Measurements from ENCODE around the gene KLRG1. TPM values are rescaled to one million over a fixed set of nuclear protein-coding genes. Genes with fewer than 3 reads are reported as not detected.
A peak's percentile ranks its signal among the peaks of the same experiment; 100 is the strongest.

Gene KLRG1
- total RNA-seq, 2 donors from 2014 or later, result 0.78 to 0.99 TPM

GRCh38 chr12:8947737-8948136 lies 41.6 kb upstream of the KLRG1 start:
- intact Hi-C loops (cut with DNase I), result no loop called here

GRCh38 chr12:8948701-8949341 lies 40.5 kb upstream of the KLRG1 start:
- Histone ChIP-seq H3K4me1 (peaks cover 25% of the 10 kb centered on the region), H3K27me3 (no peaks in the 10 kb centered on the region), H3K9me3 (no peaks in the 10 kb centered on the region), H3K27ac (peak overlapping the region; percentile 76 to 98 (median 95)), H3K4me3 (peak overlapping the region; percentile 82 to 83), H3K36me3 (replicated peaks in 1 of 2; ENCODE audit: insufficient read depth in 1 of 2, low read depth in 2 of 2) (peaks cover 0 to 5% of the 10 kb centered on the region in 2 donors)
- intact Hi-C loops (cut with DNase I), result no loop called here
- no peak for TF ChIP-seq CTCF (IDR thresholded peaks at IDR 0.05)
- TF ChIP-seq POLR2A (IDR thresholded peaks at IDR 0.05), result no peak
- ATAC-seq (no peak), DNase-seq (peak in 1 of 4 donors; percentile 3)
- WGBS, 2 donors, result 2 to 4% methylated on average over 14 to 15 of the region's 15 CpGs

More at GRCh38 chr12:8947737-8948136, 41.6 kb upstream of the KLRG1 start:
- Histone ChIP-seq H3K27ac (no peak overlapping the region), H3K36me3 (replicated peaks in 1 of 2; ENCODE audit: insufficient read depth in 1 of 2, low read depth in 2 of 2) (peaks cover 0 to 12% of the 10 kb centered on the region in 2 donors), H3K9me3 (no peaks in the 10 kb centered on the region), H3K4me3 (no peak overlapping the region), H3K27me3 (no peaks in the 10 kb centered on the region), H3K4me1 (peaks cover 25% of the 10 kb centered on the region)
- DNase-seq (no peak), ATAC-seq (no peak)
- TF ChIP-seq POLR2A (IDR thresholded peaks at IDR 0.05) (no peak), CTCF (IDR thresholded peaks at IDR 0.05) (no peak)

GRCh38 chr12:8949342-8950220 lies 39.8 kb upstream of the KLRG1 start, which contains the start of gene M6PR:
M6PR (minus strand) TSS chr12:8949645; CDS start chr12:8946404, 3,241 bp downstream.
- Histone ChIP-seq H3K4me1 (peaks cover 25% of the 10 kb centered on the region), H3K27me3 (no peaks in the 10 kb centered on the region), H3K36me3 (replicated peaks in 1 of 2; ENCODE audit: insufficient read depth in 1 of 2, low read depth in 2 of 2) (no peaks in the 10 kb centered on the region), H3K9me3 (no peaks in the 10 kb centered on the region), H3K4me3 (peak within 1 kb of the TSS; percentile 82 to 83), H3K27ac (peak within 1 kb of the TSS; percentile 76 to 98 (median 95))
- TF ChIP-seq POLR2A (IDR thresholded peaks at IDR 0.05) (peak; percentile 34 to 88 (median 86)), CTCF (IDR thresholded peaks at IDR 0.05) (peak; percentile 21 to 63 (median 52))
- DNase-seq, result peak; percentile 89 to 95 (median 91)
- ATAC-seq, result peak; percentile 96
- intact Hi-C loops (cut with DNase I), result loop anchor here (10.0 kb wide), 1 partner anchor 85 kb away; no protein-coding TSS in a partner anchor
- 0% methylated on average over 44 to 66 of the region's 66 CpGs for WGBS, 2 donors

GRCh38 chr12:8950221-8950527 lies 39.2 kb upstream of the KLRG1 start:
- no peak for DNase-seq
- intact Hi-C loops (cut with DNase I), result loop anchor here (10.0 kb wide), 1 partner anchor 85 kb away; no protein-coding TSS in a partner anchor
- Histone ChIP-seq H3K9me3 (no peaks in the 10 kb centered on the region), H3K4me3 (peak overlapping the region; percentile 82 to 83), H3K27ac (peak overlapping the region; percentile 76 to 98 (median 95)), H3K4me1 (peaks cover 25% of the 10 kb centered on the region), H3K27me3 (no peaks in the 10 kb centered on the region), H3K36me3 (replicated peaks in 1 of 2; ENCODE audit: insufficient read depth in 1 of 2, low read depth in 2 of 2) (no peaks in the 10 kb centered on the region)
- 0% methylated on average over 7 of the region's 7 CpGs for WGBS, 2 donors
- TF ChIP-seq CTCF (IDR thresholded peaks at IDR 0.05), result no peak
- no peak for TF ChIP-seq POLR2A (IDR thresholded peaks at IDR 0.05)
- no peak for ATAC-seq

Measured in body of pancreas (tissue), 4 donors.